DMS 273 (cell line): ENCODE results near the gene PID1.

Experiments used
- DNase-seq: peaks from one replicate; lab custom pipeline; 2025; ENCODE audit not compliant: unreplicated experiment; lab: John Stamatoyannopoulos, UW

PID1 gene

GRCh38 chr2:229261599-229261998 is 9.5 kb downstream of the PID1 start:
- no peak for DNase-seq

DNA sequence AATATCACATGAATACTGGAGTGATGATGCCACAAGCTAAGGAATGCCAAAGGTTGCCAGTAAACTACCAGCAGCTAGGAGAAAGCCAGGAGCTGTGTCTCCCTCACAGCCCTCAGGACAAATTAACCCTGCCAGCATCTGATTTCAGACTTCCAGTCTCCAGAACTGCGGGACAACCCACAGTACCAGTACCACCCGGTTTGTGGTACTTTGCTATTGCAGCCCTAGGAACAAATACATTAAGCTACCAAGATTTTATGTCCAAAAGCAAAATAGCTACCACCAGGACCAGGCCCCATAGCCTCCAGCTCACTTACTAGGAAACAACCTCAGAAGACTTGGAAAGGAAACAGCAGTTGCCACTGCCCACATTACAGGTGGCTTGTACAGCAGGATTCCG is 10.0 kb downstream of the PID1 start:
- DNase-seq, result no peak

DNA sequence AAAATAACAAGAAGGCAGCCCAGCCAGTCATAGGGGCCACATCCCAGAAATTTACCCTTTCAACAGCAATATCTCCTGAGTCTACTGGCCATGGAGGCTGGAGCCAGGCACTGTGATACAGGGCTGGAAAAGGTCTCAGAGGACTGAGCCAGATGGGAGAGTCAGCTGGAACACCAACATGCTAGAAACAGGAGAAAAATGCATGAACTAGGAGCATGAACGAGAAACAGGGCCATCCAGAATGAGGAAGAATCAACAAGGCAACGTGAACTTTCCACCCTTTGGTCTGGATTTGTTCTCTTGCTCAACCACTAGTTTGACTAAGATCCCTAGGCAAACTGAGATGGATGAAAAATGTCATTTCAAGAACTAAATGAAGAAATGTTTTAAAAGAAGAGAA is 13.1 kb downstream of the PID1 start:
- no peak for DNase-seq

- no peak for DNase-seq
Measured at GRCh38 chr2:229256376-229256775, 14.7 kb downstream of the PID1 start.

- DNase-seq, result no peak
Measured at GRCh38 chr2:229254206-229254605, 16.9 kb downstream of the PID1 start.

GRCh38 chr2:229252996-229253395 is 18.1 kb downstream of the PID1 start:
- no peak for DNase-seq

DNA sequence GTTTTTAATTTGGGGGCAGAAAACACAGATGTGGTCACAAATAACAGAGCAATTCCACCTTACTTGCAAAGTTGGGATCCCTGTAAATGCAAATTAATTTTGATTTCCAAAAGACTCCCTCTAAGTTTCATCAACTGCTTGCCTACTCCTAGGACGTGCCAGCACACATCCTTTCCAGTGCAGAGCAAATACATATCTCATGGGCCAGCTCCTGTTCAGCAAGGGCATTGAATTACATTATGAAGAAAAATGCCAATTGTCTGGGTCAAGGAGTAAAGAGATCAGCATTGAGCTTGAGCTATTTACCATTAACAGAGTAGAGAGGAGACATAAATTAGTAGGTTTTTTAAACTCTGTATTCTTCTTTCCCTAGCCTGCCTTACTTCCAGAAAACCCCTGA is 18.8 kb downstream of the PID1 start:
- DNase-seq, result no peak

- DNase-seq, result no peak
Measured at GRCh38 chr2:229249536-229249935, 21.6 kb downstream of the PID1 start.

DNA sequence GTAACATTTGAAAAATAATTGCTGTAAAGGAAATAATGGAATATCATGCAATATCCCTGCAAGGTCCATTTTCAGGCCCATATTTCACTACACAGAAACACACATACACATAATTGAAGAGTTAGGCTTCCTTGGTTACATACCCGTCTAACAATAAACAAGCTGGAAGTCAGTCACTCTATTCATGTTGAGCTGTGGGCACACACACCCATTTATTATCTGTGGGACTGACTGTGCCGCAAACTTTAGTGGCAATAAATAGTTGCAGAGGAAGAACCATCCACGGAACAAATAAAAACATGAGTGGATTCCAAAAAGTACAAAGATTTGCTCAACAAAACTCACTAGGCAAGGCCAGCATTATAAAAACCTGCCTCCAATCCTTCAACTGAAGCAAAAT is 24.8 kb downstream of the PID1 start:
- DNase-seq, result no peak

DNA sequence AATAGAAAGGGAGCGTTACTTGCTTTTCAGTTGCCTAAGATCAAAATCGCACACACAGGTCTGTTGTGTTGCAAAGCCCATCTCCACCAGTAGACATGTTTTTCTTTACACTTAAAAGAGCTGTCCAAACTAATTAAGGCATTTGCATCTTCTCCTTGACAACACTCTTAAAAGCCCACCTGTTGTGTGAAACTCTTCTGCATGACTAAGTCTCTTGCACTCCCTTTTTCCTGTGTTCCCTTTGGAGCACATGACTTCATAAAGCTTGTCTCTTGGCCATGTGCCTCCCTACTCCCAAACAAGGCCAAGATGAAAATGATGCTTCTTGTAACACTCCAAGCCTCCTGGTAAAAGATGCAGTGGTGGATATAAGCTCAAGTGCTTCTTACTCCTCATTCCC is 26.1 kb downstream of the PID1 start:
- no peak for DNase-seq

DNA sequence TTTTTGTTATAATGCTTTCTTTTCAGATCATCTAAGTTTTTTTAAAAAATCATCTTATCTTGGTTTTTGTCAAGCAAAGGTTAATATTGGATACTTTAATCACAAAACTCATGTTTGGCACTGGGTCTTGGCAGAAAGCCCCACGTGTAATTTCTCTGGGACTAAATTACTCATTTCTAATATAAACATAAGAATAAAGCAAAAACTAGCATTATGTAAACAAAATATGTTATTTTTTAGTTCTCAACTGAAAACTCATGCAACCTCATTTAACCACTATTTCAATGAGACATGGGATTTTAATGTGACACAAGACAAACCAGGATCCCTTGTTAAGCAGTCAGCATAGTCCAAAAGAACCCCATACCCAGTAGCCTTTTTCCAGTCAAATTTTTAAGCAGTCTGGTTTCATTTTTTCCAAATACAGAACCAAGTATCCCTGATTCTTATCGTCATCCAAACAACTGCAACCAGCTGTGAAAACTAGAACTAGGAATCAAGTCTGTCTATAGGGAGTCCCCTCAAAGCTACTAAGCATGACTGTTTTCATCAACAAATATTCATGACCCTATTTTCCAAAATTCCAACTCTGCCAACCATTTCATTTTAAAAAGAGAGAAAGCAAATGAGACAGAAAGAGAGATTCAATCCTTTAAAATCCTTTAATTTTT is 27.1 kb downstream of the PID1 start:
- DNase-seq, result no peak

DNA sequence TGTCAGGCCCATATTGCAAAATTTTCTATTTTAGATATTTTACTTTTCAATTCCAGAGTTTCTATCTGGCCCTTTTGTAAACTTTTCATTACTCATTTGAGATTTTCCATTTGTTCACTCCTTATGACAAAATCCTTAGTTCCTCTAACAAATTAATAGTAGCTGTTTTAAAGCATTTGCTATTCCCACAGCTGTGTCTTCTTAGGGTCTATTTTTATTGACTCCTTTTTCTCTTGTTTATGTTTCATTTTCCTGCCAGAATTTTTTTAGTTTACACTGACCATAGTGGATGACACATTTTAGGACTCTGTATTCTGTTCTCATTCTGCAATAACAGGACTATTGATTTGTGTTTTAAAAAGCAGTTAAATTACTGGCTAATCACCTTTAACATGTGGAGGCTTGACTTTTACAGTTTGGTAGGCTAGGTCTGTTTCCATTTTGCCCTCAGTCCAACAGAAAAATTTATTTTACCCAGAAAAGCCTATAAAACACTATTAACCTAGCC is 30.0 kb downstream of the PID1 start:
- no peak for DNase-seq

DNA sequence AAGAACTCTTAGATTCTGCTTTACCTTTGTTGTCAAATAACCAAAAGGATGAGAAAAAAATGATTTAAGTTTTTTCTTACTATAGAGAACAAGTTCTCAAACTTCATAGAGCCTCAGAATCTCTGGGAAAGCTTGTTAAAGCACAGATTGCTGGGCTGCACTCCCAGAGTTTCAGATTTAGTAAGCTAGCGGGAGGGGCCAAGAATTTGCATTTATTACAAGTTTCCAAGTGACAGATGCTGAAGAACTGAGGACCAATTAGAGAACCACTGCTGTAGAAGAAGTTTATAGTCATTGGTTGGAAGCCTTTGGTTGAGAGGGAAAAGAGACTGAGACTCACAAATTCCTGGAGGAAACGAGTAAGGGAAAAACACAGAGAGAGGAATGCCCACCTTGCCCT is 32.1 kb downstream of the PID1 start:
- no peak for DNase-seq

GRCh38 chr2:229237270-229237669 is 33.8 kb downstream of the PID1 start:
- no peak for DNase-seq

DNA sequence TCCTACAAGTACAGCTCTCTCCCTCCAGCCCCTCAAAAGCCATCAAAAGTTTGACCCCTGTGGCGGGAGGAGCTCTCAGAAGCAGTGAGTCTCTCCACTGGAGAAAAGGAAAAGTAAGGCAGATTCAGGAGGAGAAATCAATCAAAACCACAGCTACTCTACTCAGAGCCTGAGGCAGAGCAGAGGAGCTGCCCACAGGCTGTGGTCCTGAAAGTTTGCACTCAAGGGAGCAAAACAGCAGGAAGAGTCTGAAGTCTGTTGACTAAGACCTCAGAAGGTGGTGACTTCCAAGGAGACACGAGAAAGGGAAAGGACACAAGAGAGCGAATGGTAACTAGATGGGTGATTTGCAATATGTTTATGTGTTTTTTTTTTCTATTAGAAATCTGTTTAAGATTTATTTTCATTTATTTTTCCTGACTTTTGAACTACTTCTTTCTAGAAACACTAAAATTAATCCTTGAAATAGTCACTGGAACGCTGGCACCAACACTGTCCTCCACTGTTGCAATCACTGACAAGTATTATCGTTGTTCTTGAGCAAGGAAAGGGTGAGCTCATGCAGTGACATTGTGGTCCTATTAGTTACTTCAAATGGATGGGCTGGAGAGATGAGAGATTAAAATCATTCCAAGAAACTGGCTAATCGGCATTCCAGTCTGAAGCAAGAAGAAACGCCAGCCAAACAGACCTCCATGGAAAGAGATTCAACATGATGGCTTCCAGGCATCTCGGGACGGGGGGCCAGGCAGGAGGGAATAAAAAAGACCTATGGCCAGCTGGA is 35.8 kb downstream of the PID1 start:
- no peak for DNase-seq

- DNase-seq, result no peak
Measured at GRCh38 chr2:229231885-229232284, 39.2 kb downstream of the PID1 start.

GRCh38 chr2:229231328-229231868 is 39.7 kb downstream of the PID1 start:
- no peak for DNase-seq

GRCh38 chr2:229230911-229231310 is 40.2 kb downstream of the PID1 start:
- DNase-seq, result no peak

DNA sequence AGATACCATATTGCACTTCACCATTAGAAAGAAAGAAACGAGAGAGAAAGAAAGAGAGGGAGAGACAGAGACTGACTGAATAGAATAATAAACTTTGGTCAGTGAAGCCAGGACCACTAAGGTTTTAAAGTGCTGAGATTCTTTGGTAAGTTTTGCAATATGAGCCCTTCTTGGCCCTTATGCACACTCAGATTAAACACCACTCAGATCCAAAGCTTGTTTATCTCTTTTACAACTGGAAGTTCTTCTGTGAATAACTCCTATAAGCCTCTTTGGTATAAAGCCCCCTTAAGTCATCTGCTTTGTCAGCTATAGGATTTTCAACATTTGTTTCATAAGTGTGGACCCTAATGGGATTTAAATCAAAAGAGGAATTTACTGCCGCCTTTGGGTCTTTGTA is 40.8 kb downstream of the PID1 start:
- DNase-seq, result no peak

DNA sequence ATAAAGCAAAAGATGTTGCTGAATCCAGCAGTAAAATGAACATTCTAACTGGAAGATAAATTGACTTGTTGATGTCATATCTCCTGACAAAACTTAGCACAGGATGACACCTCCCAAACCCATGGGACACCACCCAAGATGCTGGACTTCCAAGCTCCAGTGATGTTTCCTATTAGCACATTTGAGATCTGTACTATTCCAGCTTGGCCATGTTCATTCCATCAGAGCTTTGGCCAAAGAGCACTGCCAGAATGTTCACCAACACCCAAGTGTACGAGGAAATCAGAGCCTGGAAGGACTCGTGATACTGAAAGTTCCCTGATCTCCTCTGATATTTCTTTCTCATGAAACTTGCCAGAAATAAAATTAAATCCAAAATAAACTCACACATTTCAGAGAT is 44.7 kb downstream of the PID1 start:
- no peak for DNase-seq

DNA sequence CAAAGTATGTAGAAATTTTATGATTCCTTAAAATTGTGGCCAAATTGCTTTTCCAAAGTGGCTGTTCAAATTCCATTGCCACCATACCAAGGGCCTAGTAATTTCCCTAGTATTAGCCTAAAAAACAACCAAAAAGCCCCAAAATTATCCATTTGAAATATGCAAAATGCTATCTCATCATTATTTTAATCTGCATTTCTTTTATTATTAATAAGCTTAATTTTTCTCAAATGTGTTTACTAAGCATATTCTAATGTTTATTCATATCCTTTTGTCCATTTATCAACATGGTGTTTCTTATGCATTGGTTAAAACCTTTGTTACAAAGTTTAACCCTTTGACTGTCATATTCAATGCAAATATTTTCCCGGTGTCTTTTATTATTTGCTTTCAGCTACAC is 48.0 kb downstream of the PID1 start:
- DNase-seq, result no peak

DNA sequence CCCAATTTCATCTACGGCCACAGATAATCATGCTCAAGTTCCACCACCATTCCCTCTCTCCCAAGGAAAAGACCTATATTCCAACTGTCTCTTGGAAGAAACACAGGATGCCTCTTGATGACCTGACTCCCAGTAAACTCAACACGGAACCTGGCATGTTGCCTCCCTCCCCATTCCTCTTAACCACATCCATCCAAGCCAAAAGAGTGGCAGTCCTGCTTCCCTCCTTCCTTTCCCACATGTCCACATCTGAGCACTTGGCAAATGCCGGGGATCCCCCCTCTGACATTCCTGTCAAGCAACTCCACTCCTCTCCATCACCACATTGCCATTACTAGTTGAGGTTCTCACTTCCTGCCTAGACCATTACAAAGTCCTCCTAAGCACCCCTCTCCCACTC is 49.4 kb downstream of the PID1 start:
- DNase-seq, result no peak
